ENCODE data around the gene ZNF385D.

The ZNF385D gene

DNA sequence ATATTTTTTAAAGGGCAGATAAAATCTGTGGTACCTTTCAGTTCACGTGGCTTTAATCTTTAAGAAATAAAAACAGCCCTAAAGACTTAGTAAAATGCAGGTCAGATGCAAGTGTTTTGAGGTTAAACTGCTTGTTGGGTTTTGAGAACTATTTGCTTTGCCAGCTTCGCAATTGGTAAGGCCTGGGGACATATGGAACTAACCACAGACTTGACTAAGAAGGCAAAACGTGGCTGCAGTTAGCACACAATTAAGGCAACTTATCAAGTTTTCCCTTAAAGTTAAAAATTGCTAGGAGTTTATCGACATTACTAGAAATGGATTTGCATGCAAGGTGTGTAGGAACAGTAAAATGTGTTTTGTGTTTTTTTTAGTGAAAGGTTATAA lies 206.9 kb downstream of the ZNF385D start:
- Histone ChIP-seq H2AFZ (ENCODE audit: low read length) (no peak overlapping the region), H3K4me2 (ENCODE audit: insufficient read depth, low read length, poor library complexity, severe bottlenecking) (no peak overlapping the region), H3K27me3 (ENCODE audit: control insufficient read depth in 3 of 3, insufficient read depth in 3 of 3, low read depth in 1 of 3, low read length in 3 of 3) (no peaks in the 10 kb centered on the region), H2BK5ac (ENCODE audit: low read length) (no peak overlapping the region), H2BK120ac (ENCODE audit: low read depth, low read length) (no peak overlapping the region), H3K9ac (ENCODE audit: low read depth, low read length, poor library complexity) (no peak overlapping the region), H3K4ac (ENCODE audit: low read length) (no peak overlapping the region), H3K9me3 (replicated peaks in 1 of 2; ENCODE audit: control insufficient read depth in 2 of 2, insufficient read depth in 1 of 2, low read depth in 1 of 2, low read length in 2 of 2) (no peaks in the 10 kb centered on the region), H3K79me1 (ENCODE audit: low read depth, low read length) (peaks cover 3% of the 10 kb centered on the region), H3K14ac (ENCODE audit: low read length) (no peak overlapping the region), H3K36me3 (replicated peaks in 1 of 2; ENCODE audit: control insufficient read depth in 2 of 2, insufficient read depth in 2 of 2, low read length in 2 of 2) (no peaks in the 10 kb centered on the region), H3K18ac (ENCODE audit: low read length) (no peak overlapping the region), H2BK12ac (ENCODE audit: low read length) (no peak overlapping the region), H3K4me1 (ENCODE audit: control insufficient read depth in 2 of 2, insufficient read depth in 1 of 2, low read depth in 1 of 2, low read length in 2 of 2) (no peaks in the 10 kb centered on the region), H2BK15ac (ENCODE audit: low read length) (no peak overlapping the region), H3K27ac (replicated peaks; ENCODE audit: low read length) (no peak overlapping the region), H3K4me3 (ENCODE audit: low read length in 2 of 2) (no peak overlapping the region), H4K91ac (ENCODE audit: low read depth, low read length, poor library complexity) (no peak overlapping the region), H3K23ac (ENCODE audit: low read depth, low read length, poor library complexity) (no peak overlapping the region), H4K8ac (ENCODE audit: low read depth, low read length) (no peak overlapping the region), H2AK5ac (ENCODE audit: low read depth, low read length) (no peak overlapping the region)
- no peak for DNase-seq (ENCODE audit: low spot score)
- WGBS, 2 donors (ENCODE audit: extremely low coverage in 2 of 2, insufficient read length in 2 of 2, insufficient replicate concordance in 1 of 2) = no CpG with 5 or more reads among the region's 4 CpGs

DNA sequence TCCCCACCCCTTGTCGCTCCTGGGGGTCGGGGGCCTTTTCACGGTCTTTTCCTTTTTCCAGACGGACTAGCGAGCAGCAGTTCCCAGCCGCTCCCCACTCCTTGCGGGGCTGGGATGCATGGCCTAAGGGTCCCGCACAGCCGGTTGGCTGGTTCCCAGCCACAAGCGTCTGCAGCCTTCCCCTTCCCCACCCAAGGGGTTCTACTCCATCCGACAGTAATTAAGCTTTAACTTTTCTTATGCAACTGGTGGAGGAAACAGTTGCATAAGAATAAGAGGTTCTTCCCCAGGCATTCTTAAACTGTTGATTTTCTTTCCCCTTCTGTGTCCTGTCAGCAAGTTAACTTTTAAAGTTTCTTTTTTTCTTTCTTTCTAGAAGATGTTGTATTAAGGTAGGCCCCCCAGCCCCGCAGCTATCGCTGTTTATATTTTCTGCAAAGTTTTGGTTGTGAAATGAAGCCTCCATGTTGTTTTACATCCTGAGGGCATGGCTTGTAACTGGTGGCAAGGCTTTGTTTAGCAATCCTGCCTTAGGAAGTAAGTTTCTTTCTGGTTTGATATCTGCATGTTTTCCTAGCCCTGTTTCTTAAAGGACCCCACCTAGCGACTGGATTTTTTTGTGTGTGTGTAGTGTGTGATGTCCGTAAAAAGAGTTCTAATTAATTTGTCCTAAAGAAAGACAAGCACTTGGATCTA lies 207.5 kb downstream of the ZNF385D start:
- H3K27me3 ChIP-seq (ENCODE audit: control insufficient read depth in 3 of 3, insufficient read depth in 3 of 3, low read depth in 1 of 3, low read length in 3 of 3) = no peaks in the 10 kb centered on the region
- H2AFZ ChIP-seq (ENCODE audit: low read length) = no peak overlapping the region
- WGBS, 2 donors (ENCODE audit: extremely low coverage in 2 of 2, insufficient read length in 2 of 2, insufficient replicate concordance in 1 of 2) = no CpG with 5 or more reads among the region's 15 CpGs
- H3K4me3 ChIP-seq (ENCODE audit: low read length in 2 of 2) = no peak overlapping the region
- no peak overlapping the region for H3K9ac ChIP-seq (ENCODE audit: low read depth, low read length, poor library complexity)
- no peak for DNase-seq (ENCODE audit: low spot score)
- H3K23ac ChIP-seq (ENCODE audit: low read depth, low read length, poor library complexity) = no peak overlapping the region
- H3K18ac ChIP-seq (ENCODE audit: low read length) = no peak overlapping the region
- no peak overlapping the region for H3K27ac ChIP-seq (replicated peaks; ENCODE audit: low read length)
- H3K4ac ChIP-seq (ENCODE audit: low read length) = no peak overlapping the region
- no peak overlapping the region for H2BK5ac ChIP-seq (ENCODE audit: low read length)
- no peak overlapping the region for H2BK12ac ChIP-seq (ENCODE audit: low read length)
- H4K8ac ChIP-seq (ENCODE audit: low read depth, low read length) = no peak overlapping the region
- no peaks in the 10 kb centered on the region for H3K9me3 ChIP-seq (replicated peaks in 1 of 2; ENCODE audit: control insufficient read depth in 2 of 2, insufficient read depth in 1 of 2, low read depth in 1 of 2, low read length in 2 of 2)
- peaks cover 3% of the 10 kb centered on the region for H3K79me1 ChIP-seq (ENCODE audit: low read depth, low read length)
- no peak overlapping the region for H2BK15ac ChIP-seq (ENCODE audit: low read length)
- no peak overlapping the region for H3K14ac ChIP-seq (ENCODE audit: low read length)
- no peaks in the 10 kb centered on the region for H3K4me1 ChIP-seq (ENCODE audit: control insufficient read depth in 2 of 2, insufficient read depth in 1 of 2, low read depth in 1 of 2, low read length in 2 of 2)
- no peak overlapping the region for H2AK5ac ChIP-seq (ENCODE audit: low read depth, low read length)
- H3K36me3 ChIP-seq (replicated peaks in 1 of 2; ENCODE audit: control insufficient read depth in 2 of 2, insufficient read depth in 2 of 2, low read length in 2 of 2) = no peaks in the 10 kb centered on the region
- no peak overlapping the region for H4K91ac ChIP-seq (ENCODE audit: low read depth, low read length, poor library complexity)
- no peak overlapping the region for H3K4me2 ChIP-seq (ENCODE audit: insufficient read depth, low read length, poor library complexity, severe bottlenecking)
- H2BK120ac ChIP-seq (ENCODE audit: low read depth, low read length) = no peak overlapping the region

- Histone ChIP-seq H4K8ac (ENCODE audit: low read depth, low read length) (no peak overlapping the region), H3K9ac (ENCODE audit: low read depth, low read length, poor library complexity) (no peak overlapping the region), H2BK15ac (ENCODE audit: low read length) (no peak overlapping the region), H3K4me2 (ENCODE audit: insufficient read depth, low read length, poor library complexity, severe bottlenecking) (no peak overlapping the region), H2AFZ (ENCODE audit: low read length) (no peak overlapping the region), H3K79me1 (ENCODE audit: low read depth, low read length) (peaks cover 3% of the 10 kb centered on the region), H2BK5ac (ENCODE audit: low read length) (no peak overlapping the region), H3K23ac (ENCODE audit: low read depth, low read length, poor library complexity) (no peak overlapping the region), H2AK5ac (ENCODE audit: low read depth, low read length) (no peak overlapping the region), H3K14ac (ENCODE audit: low read length) (no peak overlapping the region), H2BK12ac (ENCODE audit: low read length) (no peak overlapping the region), H2BK120ac (ENCODE audit: low read depth, low read length) (no peak overlapping the region), H4K91ac (ENCODE audit: low read depth, low read length, poor library complexity) (no peak overlapping the region), H3K9me3 (replicated peaks in 1 of 2; ENCODE audit: control insufficient read depth in 2 of 2, insufficient read depth in 1 of 2, low read depth in 1 of 2, low read length in 2 of 2) (no peaks in the 10 kb centered on the region), H3K27ac (replicated peaks; ENCODE audit: low read length) (no peak overlapping the region), H3K18ac (ENCODE audit: low read length) (no peak overlapping the region), H3K4me3 (ENCODE audit: low read length in 2 of 2) (no peak overlapping the region), H3K27me3 (ENCODE audit: control insufficient read depth in 3 of 3, insufficient read depth in 3 of 3, low read depth in 1 of 3, low read length in 3 of 3) (no peaks in the 10 kb centered on the region), H3K4me1 (ENCODE audit: control insufficient read depth in 2 of 2, insufficient read depth in 1 of 2, low read depth in 1 of 2, low read length in 2 of 2) (no peaks in the 10 kb centered on the region), H3K36me3 (replicated peaks in 1 of 2; ENCODE audit: control insufficient read depth in 2 of 2, insufficient read depth in 2 of 2, low read length in 2 of 2) (no peaks in the 10 kb centered on the region), H3K4ac (ENCODE audit: low read length) (no peak overlapping the region)
- 100% methylated on average over 3 of the region's 29 CpGs; no CpG with 5 or more reads in 1 of the 2 donors for WGBS, 2 donors (ENCODE audit: extremely low coverage in 2 of 2, insufficient read length in 2 of 2, insufficient replicate concordance in 1 of 2)
- DNase-seq (ENCODE audit: low spot score) = no peak
These were observed 208.2 kb downstream of the ZNF385D start for GRCh38 chr3:21542656-21543379.

- Histone ChIP-seq H3K9me3 (replicated peaks in 1 of 2; ENCODE audit: control insufficient read depth in 2 of 2, insufficient read depth in 1 of 2, low read depth in 1 of 2, low read length in 2 of 2) (no peaks in the 10 kb centered on the region), H2AFZ (ENCODE audit: low read length) (no peak overlapping the region), H4K91ac (ENCODE audit: low read depth, low read length, poor library complexity) (no peak overlapping the region), H3K9ac (ENCODE audit: low read depth, low read length, poor library complexity) (no peak overlapping the region), H3K4me3 (ENCODE audit: low read length in 2 of 2) (no peak overlapping the region), H3K4me2 (ENCODE audit: insufficient read depth, low read length, poor library complexity, severe bottlenecking) (no peak overlapping the region), H3K18ac (ENCODE audit: low read length) (no peak overlapping the region), H3K23ac (ENCODE audit: low read depth, low read length, poor library complexity) (no peak overlapping the region), H2AK5ac (ENCODE audit: low read depth, low read length) (no peak overlapping the region), H2BK120ac (ENCODE audit: low read depth, low read length) (no peak overlapping the region), H3K79me1 (ENCODE audit: low read depth, low read length) (peaks cover 3% of the 10 kb centered on the region), H3K14ac (ENCODE audit: low read length) (no peak overlapping the region), H2BK15ac (ENCODE audit: low read length) (no peak overlapping the region), H4K8ac (ENCODE audit: low read depth, low read length) (no peak overlapping the region), H3K27me3 (ENCODE audit: control insufficient read depth in 3 of 3, insufficient read depth in 3 of 3, low read depth in 1 of 3, low read length in 3 of 3) (no peaks in the 10 kb centered on the region), H3K4ac (ENCODE audit: low read length) (no peak overlapping the region), H3K27ac (replicated peaks; ENCODE audit: low read length) (no peak overlapping the region), H3K36me3 (replicated peaks in 1 of 2; ENCODE audit: control insufficient read depth in 2 of 2, insufficient read depth in 2 of 2, low read length in 2 of 2) (no peaks in the 10 kb centered on the region), H2BK5ac (ENCODE audit: low read length) (no peak overlapping the region), H3K4me1 (ENCODE audit: control insufficient read depth in 2 of 2, insufficient read depth in 1 of 2, low read depth in 1 of 2, low read length in 2 of 2) (no peaks in the 10 kb centered on the region), H2BK12ac (ENCODE audit: low read length) (no peak overlapping the region)
- no CpG with 5 or more reads among the region's 6 CpGs for WGBS, 2 donors (ENCODE audit: extremely low coverage in 2 of 2, insufficient read length in 2 of 2, insufficient replicate concordance in 1 of 2)
- DNase-seq (ENCODE audit: low spot score) = no peak
These were observed 210.7 kb downstream of the ZNF385D start for GRCh38 chr3:21540265-21540664.

All from neuronal stem cell (in vitro differentiated cells).